T-helper 1 cell (primary cell): ENCODE results near the gene RBM27.
"Not testable (repeated sequence)": the region's sequence is repeated elsewhere in the genome, so short reads cannot be mapped to it uniquely, and the experiment has no call there.

Experiments
- DNase-seq, 5 donors: peaks; one replicate each; pipeline ENCODE4 v3.0.0-alpha.2; 2012 to 2020
- total RNA-seq, 4 donors: gene quantifications; one replicate each; lab custom pipeline; 2026; lab: John Stamatoyannopoulos, UW

The RBM27 gene
- 18.7 to 65.4 (median 38.3) reads per million in 4 donors for total RNA-seq

DNA sequence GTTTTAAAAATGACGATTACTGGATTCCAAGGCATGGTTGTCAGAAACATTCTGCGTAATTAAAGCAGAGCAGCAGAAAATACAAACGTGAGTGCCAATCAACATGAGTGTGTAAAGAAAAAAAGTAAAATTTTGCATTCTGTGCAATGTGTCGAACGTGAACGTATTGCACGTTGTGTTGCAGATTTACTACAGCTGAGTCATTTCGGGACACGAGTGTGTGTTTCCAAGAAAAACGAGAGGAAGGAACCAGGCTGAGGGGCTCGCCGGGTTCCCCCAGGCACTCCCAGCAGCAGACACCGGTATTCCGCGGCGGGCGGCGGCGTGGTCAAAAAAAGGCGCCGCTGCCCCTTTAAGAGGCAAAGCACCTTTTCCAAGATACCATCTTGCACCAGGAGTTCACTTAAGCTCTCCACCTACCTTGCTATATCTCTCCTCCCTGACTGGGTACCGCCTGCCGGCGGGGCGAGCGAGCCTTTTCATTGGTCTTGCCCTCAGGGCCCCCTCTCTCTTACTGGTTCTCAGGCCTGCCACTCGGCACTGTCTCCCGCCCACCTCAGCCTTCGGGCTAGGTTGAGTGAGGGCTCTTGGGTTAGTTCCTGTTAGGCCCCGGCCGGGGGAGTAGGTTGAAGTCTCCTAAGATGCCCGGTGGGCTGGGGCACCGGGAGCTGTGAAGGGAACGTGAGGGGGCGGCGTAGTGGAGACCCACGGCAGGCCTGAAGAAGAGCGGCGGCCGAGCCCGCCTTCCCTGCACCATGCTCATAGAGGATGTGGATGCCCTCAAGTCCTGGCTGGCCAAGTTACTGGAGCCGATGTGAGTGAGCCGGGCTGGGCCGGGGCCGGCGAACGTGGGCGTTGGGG is at the start of gene RBM27:
TSS of gene RBM27 (plus strand) at position 595 of the 861 bp plus-strand sequence. CDS start at position 756, 161 bp downstream.
- DNase-seq: peak; percentile 89 to 98 (median 93)

DNA sequence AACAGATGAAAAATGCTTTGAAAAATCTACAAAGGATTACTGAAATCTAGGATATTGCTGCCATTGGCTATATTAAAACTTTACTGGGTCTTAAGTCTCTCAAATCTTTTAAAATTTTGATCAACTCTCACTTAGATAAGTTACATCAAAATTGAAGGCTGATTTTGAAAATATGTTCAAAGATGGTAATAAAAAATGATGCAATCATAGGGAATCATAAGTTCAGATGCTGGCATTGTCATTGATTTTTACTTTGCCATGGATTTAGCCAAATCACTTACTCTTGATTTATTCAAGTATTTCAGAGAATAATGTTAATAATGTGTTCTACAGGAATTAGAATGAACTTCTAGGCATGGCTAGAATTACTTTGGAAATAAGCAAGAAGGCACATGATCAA is 45.1 kb upstream of the RBM27 start:
- DNase-seq: no peak

- no peak for DNase-seq
These were observed 39.0 kb upstream of the RBM27 start for GRCh38 chr5:146164382-146164781.

DNA sequence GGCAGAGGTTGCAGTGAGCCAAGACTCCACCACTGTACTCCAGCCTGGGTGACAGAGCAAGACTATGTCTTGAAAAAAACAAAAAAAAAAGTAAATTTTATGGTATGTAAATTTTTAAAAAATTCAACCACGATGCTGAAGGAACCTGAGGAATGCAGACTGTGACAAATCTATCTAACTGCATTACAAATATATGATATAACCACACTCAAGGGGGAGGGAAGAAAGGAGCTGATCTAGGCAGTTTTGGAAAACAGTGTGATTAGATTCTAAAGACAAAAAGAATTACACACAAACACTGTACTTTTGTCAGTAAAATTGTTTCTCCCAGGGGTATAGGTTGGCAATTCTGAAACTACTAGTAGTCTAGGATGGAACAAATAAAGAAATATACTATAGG is 37.9 kb upstream of the RBM27 start:
- DNase-seq: no peak

- DNase-seq: no peak
These were observed 37.5 kb upstream of the RBM27 start for GRCh38 chr5:146165903-146166302.

DNA sequence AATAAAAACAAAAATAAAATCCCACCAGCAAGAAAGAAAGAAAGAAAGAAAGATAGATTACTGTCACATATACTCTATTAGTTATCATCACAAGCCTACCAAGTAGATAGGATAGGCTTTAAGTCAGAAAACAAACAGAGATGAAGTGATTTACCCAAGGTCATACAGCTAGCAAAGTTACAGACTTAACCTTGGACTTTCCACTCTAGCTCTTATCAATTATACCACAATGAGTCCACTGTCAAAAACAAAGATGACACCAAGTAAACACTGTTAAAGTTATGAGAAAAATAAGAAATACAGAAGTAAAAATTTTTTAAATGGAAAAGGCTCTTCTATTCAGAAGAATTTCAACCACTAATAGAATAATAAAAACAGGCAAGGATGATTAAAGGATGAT is 34.3 kb upstream of the RBM27 start:
- no peak for DNase-seq

GRCh38 chr5:146173049-146173448 is 30.4 kb upstream of the RBM27 start:
- DNase-seq: not testable (repeated sequence)

- peak in 1 of 5 donors; percentile 42 for DNase-seq
These were observed 29.8 kb upstream of the RBM27 start for GRCh38 chr5:146173597-146173996.

DNA sequence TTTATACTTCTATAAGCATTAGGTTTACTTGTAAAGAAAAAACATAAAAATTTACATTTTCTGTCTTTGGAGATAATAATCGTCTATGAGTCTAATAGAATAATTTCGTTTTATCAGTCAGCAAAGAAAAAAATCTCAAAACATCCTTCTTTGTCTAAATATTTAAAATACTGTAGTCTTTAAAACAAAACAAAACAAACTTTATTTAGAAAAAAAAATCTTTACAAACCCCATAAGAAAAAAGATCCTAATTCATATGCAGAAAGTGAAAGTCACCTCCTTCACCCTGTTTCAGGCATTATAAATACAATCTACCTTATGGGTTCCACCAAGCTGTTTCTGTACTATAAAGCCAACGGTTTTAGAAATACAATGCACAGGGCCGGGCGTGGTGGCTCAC is 26.6 kb upstream of the RBM27 start:
- no peak for DNase-seq

GRCh38 chr5:146179696-146180095 is 23.7 kb upstream of the RBM27 start:
- no peak for DNase-seq

DNA sequence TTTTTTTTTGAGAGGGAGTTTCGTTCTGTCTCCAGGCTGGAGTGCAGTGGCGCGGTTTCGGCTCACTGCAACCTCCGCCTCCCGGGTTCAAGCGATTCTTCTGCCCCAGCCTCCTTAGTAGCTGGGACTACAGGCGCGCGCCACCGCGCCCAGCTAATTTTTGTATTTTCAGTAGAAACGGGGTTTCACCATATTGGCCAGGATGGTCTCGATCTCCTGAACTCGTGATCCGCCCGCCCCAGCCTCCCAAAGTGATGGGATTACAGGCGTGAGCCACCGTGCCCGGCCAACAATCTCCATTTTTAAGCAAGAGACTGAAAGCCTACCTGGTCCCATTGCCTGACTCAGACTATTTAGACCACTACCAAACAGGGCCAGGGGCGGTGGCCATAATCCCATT is 20.0 kb upstream of the RBM27 start:
- DNase-seq: not testable (repeated sequence)

DNA sequence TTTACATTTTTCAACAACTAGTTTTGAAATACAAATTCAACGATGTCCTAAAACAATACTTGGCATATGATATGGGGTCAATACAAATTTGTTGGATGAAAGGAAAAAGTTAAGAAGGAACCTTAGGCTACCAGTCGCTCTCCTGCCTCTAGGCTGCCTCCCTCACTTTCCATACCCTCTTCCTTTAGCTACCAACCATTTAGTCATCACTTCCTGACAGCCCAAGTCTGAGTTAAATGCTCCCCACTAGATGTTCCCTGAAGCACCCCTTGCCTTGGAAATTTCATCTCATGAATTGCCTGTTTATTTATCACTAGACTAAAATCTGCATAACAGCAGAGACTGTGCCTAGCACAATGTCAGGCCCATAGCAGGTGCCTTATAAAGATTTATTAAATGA is 18.2 kb upstream of the RBM27 start:
- DNase-seq: no peak

- no peak for DNase-seq
These were observed 15.0 kb upstream of the RBM27 start for GRCh38 chr5:146188358-146188757.

- no peak for DNase-seq
These were observed 10.8 kb upstream of the RBM27 start for GRCh38 chr5:146192571-146193043.

GRCh38 chr5:146193285-146193684 is 10.1 kb upstream of the RBM27 start:
- DNase-seq: no peak

DNA sequence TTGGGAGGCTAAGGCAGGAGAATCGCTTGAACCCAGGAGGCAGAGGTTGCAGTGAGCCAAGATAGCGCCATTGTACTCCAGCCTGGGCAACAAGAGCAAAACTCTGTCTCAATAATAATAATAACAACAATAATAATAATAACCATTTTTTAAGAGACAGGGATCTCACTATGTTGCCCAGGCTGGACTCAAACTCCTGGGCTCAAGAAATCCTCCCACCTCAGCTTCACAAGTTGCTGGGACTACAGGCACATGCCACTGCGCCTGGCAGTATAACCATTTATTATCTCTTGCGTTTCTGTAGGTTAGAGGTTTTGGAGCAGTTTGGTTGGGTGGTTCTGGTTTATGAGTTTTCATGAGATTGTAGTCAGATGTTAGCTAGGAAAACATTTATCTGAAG is 8.4 kb upstream of the RBM27 start:
- DNase-seq: not testable (repeated sequence)

DNA sequence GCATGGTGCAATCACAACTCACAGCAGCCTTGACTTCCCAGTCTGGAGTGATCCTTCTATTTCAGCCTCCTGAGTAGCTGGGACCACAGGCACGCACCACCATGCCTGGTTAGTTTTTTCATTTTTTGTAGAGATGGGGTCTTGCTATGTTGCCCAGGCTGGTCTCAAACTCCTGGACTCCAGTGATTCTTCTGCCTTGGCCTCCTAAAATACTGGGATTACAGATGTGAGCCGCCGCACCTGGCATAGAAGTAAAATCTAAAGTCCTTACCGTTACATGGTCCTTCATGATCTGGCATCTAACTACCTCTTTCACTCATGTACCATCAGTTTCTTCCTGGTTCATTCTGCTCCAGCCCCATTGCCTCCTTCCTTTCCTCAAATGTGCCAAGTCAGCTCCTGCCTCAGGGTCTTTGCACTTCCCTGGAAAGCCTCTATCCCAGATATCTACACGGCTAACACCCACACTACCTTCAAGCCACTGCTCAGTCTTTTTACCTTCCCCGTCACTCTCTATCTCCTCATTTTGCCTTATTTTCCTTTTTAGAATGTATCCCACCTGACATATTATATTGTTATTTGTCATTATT is 6.9 kb upstream of the RBM27 start:
- no peak for DNase-seq

DNA sequence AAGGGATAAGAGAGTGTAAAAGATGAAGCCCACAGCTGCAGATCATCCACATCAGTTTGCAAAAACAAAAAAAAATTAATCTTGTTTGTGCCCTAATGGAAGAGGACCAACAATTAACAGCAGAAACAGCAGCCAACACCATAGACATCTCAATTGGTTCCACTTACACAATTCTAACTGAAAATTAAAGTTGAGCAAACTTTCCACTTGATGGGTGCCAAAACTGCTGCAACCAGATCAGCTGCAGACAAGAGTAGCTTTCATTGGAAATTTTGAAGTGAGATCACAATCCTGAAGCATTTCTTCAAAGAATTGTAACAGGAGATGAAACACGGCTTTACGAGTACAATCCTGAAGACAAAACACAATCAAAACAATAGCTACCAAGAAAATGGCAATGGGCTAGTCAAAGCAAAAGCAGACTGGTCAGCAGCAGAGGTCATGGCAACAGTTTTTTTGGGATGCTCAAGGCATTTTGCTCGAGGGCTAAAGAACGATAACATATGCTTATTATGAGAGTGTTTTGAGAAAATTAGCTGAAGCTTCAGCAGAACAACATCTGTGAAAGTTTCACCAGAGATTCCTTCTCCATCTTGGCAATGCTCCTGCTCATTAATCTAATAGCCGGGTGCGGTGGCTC is 4.1 kb upstream of the RBM27 start:
- no peak for DNase-seq

GRCh38 chr5:146201795-146202194 is 1.6 kb upstream of the RBM27 start:
- not testable (repeated sequence) for DNase-seq

GRCh38 chr5:146203872-146204192 is 427 bp downstream of the RBM27 start:
- DNase-seq: peak in 1 of 5 donors; percentile 19

GRCh38 chr5:146205499-146206202 is 2.2 kb downstream of the RBM27 start:
- DNase-seq: no peak

DNA sequence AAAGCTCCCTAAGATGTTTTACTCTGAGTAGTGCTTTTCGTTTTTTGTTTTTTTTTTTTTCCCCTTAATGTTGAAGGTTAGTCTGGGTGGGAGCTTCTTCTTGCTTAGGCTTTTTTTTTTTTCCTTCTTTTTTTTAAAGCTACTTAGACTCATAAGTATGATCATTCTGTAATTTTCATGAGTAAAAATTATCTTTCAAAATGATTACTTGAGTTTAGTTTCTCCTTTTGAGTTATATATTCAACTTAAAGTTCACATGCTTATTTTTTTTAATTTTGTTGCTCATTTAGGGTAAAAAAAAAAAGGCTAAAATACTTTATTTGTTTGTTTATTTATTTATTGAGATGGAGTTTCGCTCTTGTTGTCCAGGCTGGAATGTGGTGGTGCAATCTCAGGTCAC is 2.9 kb downstream of the RBM27 start:
- no peak for DNase-seq

DNA sequence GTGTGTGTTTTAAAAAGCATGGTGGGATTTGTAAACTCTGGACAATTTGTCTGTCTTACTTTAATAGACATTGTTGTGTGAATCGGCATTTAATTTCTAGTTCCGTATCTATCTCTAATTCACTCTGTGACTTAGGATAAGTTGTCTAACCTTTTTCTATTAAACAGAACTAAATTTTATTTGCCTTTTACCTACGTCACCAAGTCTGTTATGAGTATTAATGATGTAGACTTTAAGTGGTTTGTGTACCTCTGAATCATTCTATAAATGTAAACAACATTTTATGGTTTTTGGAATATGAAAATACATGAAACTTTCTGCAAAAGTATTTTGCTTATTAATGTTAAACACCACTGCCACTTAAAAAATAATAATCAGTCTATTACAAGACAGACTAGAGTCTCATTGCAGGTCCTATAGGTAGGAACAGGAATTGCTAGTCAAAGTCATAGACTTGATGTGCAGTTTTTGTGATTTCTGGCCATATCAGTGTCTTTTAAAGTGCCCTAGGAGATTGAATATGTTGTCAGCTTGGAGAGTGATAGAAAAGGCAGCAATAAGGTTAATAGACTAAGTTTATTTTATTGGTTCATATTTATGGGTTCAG is 5.6 kb downstream of the RBM27 start:
- no peak for DNase-seq
